GM18520 (cell line): ENCODE results near the gene PXT1.

Experiments
- ATAC-seq: cut with Tn5 transposase; IDR thresholded peaks from one replicate; pipeline ENCODE4 v1.9.1; 2021; ENCODE audit not compliant: unreplicated experiment

PXT1 gene

DNA sequence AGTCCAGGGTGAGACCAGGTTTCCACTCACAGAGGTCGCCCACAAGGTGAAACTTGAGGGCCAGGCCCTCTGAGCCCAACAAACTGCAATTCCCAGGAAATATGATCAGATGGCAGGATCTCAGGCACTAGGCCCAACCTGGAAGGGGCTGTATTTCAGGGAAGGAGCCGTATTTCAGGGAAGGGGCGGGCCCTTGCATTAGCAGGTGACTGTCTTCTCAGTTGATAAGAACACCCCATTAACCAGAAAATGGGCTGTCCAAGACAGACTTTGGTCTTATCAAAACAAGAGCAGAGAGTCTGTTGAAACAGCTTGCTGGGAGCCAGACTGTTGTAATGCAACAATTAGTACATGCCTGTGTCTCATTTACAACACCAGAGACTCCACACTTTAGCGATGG lies 95.0 kb downstream of the PXT1 start:
- ATAC-seq, result no peak

DNA sequence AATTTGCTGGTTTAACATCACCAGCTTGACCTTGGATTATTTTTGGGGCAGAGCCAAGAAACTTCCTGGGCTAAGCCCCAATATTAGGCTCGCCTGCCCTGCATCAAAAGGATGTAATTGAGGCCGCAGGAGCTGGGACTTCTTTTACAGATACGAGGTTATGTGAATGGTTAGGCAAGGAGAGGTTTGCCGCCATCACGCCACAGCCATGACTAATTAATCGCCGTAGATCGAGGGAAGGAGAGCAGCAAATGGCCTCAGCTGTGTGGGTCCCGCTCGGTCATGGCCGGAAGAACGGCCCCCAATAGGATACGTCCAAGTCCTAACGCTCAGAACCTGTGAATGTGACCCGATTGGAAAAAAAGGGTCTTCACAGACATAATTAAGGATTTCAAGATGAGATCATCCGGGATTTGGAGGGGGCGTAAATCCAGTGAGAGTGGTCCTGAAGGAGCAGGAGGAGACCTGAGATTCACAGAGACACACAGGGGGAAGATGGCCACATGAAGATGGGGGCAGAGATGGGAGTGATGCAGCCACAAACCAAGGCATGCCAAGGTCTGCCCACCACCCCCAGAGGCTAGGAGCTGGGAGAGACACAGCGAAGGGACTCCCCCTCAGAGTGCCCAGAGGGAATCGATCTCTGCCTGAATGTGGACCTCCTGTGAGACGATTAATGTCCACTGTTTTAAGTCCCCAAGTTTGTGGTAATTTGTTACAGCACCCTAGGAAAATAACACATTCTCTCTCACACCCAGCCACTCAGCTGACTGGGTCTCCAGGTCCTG lies 96.0 kb downstream of the PXT1 start:
- ATAC-seq, result no peak

- no peak for ATAC-seq
These were observed 96.8 kb downstream of the PXT1 start for GRCh38 chr6:36345681-36346466.

DNA sequence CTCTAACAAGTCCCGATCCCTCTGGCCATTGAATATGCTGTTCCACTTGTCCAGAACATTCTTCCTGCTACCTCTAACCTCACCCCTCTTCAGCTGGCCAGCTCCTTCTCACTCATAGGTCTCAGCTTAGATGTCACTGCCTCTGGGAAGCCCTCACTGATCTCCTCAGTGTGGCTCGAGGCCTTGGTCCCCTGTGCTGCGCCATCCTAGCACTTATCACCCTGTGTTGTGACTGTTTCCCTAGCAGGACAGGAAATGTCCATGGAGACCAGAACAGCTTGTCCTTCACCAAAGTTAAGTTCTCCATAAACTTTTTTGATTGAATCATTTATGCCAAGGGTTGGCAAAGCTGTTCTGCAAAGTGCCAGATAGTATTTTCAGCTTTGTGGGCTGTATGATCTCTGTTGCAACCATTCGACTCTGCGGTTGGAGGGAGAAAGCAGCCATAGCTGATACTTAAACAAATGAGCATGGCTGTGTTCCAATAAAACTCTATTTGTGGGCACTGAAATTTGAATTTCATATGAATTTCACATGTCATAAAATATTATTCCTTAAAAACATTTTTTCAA lies 99.5 kb downstream of the PXT1 start:
- no peak for ATAC-seq

- no peak for ATAC-seq
These were observed 101.8 kb downstream of the PXT1 start for GRCh38 chr6:36340618-36341454.
